Adrenal gland (tissue), 5 donors: ENCODE results near the gene PRPS1.

Experiments
- CTCF ChIP-seq, 6 experiments: fragments of 450-650 bp in 4 of 6; fragments of 200-600 bp in 2 of 6; sonication (generic) in 1 of 6; IDR thresholded peaks; 1 replicate in 5 of 6; 2 replicates in 1 of 6; pipeline versions ENCODE4 v1.5.1 to v1.8.0; 2016 to 2021; ENCODE audit warnings: antibody characterized with exemption in 6 of 6, mild to moderate bottlenecking in 2 of 6, moderate library complexity in 1 of 6
- POLR2A ChIP-seq, 2 donors: fragments of 450-650 bp; IDR thresholded peaks; one replicate each; pipeline ENCODE4 v1.6.1; 2017; ENCODE audit warnings: antibody characterized with exemption in 2 of 2, mild to moderate bottlenecking in 2 of 2, moderate library complexity in 1 of 2
- donor health status: DM: no; HTN: no; CAD: no.

- TF ChIP-seq CTCF (IDR thresholded peaks at IDR 0.05), result no peak
- no peak for TF ChIP-seq POLR2A (IDR thresholded peaks at IDR 0.05)
Measured at GRCh38 chrX:107677501-107677901, 49.2 kb downstream of the PRPS1 start.
